ENCODE results near the gene KIAA0930.
A peak's percentile ranks its signal among the peaks of the same experiment; 100 is the strongest.

KIAA0930 gene

GRCh38 chr22:45163451-45164269 is 77.0 kb downstream of the KIAA0930 start, which contains the start of gene NUP50:
TSS of gene NUP50 (plus strand) at chr22:45163925. CDS start at chr22:45168178, 4,253 bp downstream.
- H3K27me3 ChIP-seq (ENCODE audit: insufficient read depth, low read length, poor library complexity), result no peaks in the 10 kb centered on the region
- DNase-seq, result peak; percentile 95
- peak within 1 kb of the TSS; percentile 90 for H3K27ac ChIP-seq (ENCODE audit: low read length)
- H3K79me2 ChIP-seq (ENCODE audit: insufficient read depth, low read length), result peaks cover 95% of the 10 kb centered on the region
- H3K4me2 ChIP-seq (ENCODE audit: insufficient read depth, low read length), result peak within 1 kb of the TSS; percentile 76
- H3K36me3 ChIP-seq (ENCODE audit: insufficient read depth, low read length), result peaks cover 33% of the 10 kb centered on the region
- peak within 1 kb of the TSS; percentile 87 to 90 for H3K4me3 ChIP-seq (ENCODE audit: low read depth in 1 of 2, low read length in 2 of 2)
- peaks cover 66% of the 10 kb centered on the region for H3K4me1 ChIP-seq (ENCODE audit: insufficient read depth, low read length)
- peak within 1 kb of the TSS; percentile 82 for H3K9ac ChIP-seq (ENCODE audit: low read depth, low read length)
- ATAC-seq (ENCODE audit: insufficient read depth, low read depth), result peak; percentile 76
- H4K20me1 ChIP-seq (ENCODE audit: insufficient read depth, low read length), result peaks cover 41% of the 10 kb centered on the region
- TF ChIP-seq, protein P1, sequence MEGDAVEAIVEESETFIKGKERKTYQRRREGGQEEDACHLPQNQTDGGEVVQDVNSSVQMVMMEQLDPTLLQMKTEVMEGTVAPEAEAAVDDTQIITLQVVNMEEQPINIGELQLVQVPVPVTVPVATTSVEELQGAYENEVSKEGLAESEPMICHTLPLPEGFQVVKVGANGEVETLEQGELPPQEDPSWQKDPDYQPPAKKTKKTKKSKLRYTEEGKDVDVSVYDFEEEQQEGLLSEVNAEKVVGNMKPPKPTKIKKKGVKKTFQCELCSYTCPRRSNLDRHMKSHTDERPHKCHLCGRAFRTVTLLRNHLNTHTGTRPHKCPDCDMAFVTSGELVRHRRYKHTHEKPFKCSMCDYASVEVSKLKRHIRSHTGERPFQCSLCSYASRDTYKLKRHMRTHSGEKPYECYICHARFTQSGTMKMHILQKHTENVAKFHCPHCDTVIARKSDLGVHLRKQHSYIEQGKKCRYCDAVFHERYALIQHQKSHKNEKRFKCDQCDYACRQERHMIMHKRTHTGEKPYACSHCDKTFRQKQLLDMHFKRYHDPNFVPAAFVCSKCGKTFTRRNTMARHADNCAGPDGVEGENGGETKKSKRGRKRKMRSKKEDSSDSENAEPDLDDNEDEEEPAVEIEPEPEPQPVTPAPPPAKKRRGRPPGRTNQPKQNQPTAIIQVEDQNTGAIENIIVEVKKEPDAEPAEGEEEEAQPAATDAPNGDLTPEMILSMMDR (IDR thresholded peaks at IDR 0.05; ENCODE audit: borderline replicate concordance, extremely low read depth, low read length, poor library complexity, severe bottlenecking), result no peak
- TF ChIP-seq EZH2 (IDR thresholded peaks at IDR 0.05; ENCODE audit: borderline replicate concordance, low read depth, low read length, severe bottlenecking), result no peak
- H3K9me3 ChIP-seq (ENCODE audit: insufficient read depth, low read length, severe bottlenecking), result no peaks in the 10 kb centered on the region
- peak within 1 kb of the TSS; percentile 92 for H2AFZ ChIP-seq (ENCODE audit: low read depth, low read length)

GRCh38 chr22:45163099-45163450 is 77.6 kb downstream of the KIAA0930 start:
- Histone ChIP-seq H3K27me3 (ENCODE audit: insufficient read depth, low read length, poor library complexity) (no peaks in the 10 kb centered on the region), H3K79me2 (ENCODE audit: insufficient read depth, low read length) (peaks cover 93% of the 10 kb centered on the region), H3K9me3 (ENCODE audit: insufficient read depth, low read length, severe bottlenecking) (no peaks in the 10 kb centered on the region), H4K20me1 (ENCODE audit: insufficient read depth, low read length) (peaks cover 40% of the 10 kb centered on the region), H2AFZ (ENCODE audit: low read depth, low read length) (peak overlapping the region; percentile 92), H3K4me2 (ENCODE audit: insufficient read depth, low read length) (peak overlapping the region; percentile 76), H3K27ac (ENCODE audit: low read length) (peak overlapping the region; percentile 90), H3K36me3 (ENCODE audit: insufficient read depth, low read length) (peaks cover 29% of the 10 kb centered on the region), H3K9ac (ENCODE audit: low read depth, low read length) (peak overlapping the region; percentile 82), H3K4me3 (ENCODE audit: low read depth in 1 of 2, low read length in 2 of 2) (peak overlapping the region; percentile 54 to 87; a peak in 3 of 4 replicates), H3K4me1 (ENCODE audit: insufficient read depth, low read length) (peaks cover 60% of the 10 kb centered on the region)
- ATAC-seq (ENCODE audit: insufficient read depth, low read depth) (peak; percentile 25), DNase-seq (peak; percentile 47)
- TF ChIP-seq, protein P1 (IDR thresholded peaks at IDR 0.05; ENCODE audit: borderline replicate concordance, extremely low read depth, low read length, poor library complexity, severe bottlenecking), result no peak
- TF ChIP-seq EZH2 (IDR thresholded peaks at IDR 0.05; ENCODE audit: borderline replicate concordance, low read depth, low read length, severe bottlenecking), result no peak

GRCh38 chr22:45162531-45162930 is 78.2 kb downstream of the KIAA0930 start:
- Histone ChIP-seq H3K27me3 (ENCODE audit: insufficient read depth, low read length, poor library complexity) (no peaks in the 10 kb centered on the region), H2AFZ (ENCODE audit: low read depth, low read length) (no peak overlapping the region), H3K9ac (ENCODE audit: low read depth, low read length) (peak overlapping the region; percentile 82)

More at GRCh38 chr22:45162531-45162930, 78.2 kb downstream of the KIAA0930 start:
- no peak for TF ChIP-seq EZH2 (IDR thresholded peaks at IDR 0.05; ENCODE audit: borderline replicate concordance, low read depth, low read length, severe bottlenecking)
- TF ChIP-seq, protein P1 (IDR thresholded peaks at IDR 0.05; ENCODE audit: borderline replicate concordance, extremely low read depth, low read length, poor library complexity, severe bottlenecking), result no peak
- DNase-seq (no peak), ATAC-seq (ENCODE audit: insufficient read depth, low read depth) (no peak)
- Histone ChIP-seq H3K4me1 (ENCODE audit: insufficient read depth, low read length) (peaks cover 59% of the 10 kb centered on the region), H3K36me3 (ENCODE audit: insufficient read depth, low read length) (peaks cover 29% of the 10 kb centered on the region), H3K4me2 (ENCODE audit: insufficient read depth, low read length) (peak overlapping the region; percentile 76), H3K79me2 (ENCODE audit: insufficient read depth, low read length) (peaks cover 93% of the 10 kb centered on the region), H3K27ac (ENCODE audit: low read length) (peak overlapping the region; percentile 90), H4K20me1 (ENCODE audit: insufficient read depth, low read length) (peaks cover 42% of the 10 kb centered on the region), H3K4me3 (ENCODE audit: low read depth in 1 of 2, low read length in 2 of 2) (peak overlapping the region; percentile 54 to 87; a peak in 3 of 4 replicates), H3K9me3 (ENCODE audit: insufficient read depth, low read length, severe bottlenecking) (no peaks in the 10 kb centered on the region)

Data from DND-41 (cell line).